Parathyroid adenoma (tissue), 2 donors: ENCODE data around the gene KRTAP2-3.
"Not testable (repeated sequence)": the region's sequence is repeated elsewhere in the genome, so short reads cannot be mapped to it uniquely, and the experiment has no call there.

Experiments used
- H2AFZ ChIP-seq: fragments of 300-600 bp; sonication (generic); one replicate; pipeline ENCODE4 v1.7.0; 2017; ENCODE audit warnings: antibody characterized with exemption, mild to moderate bottlenecking
- H3K27ac ChIP-seq: fragments of 300-600 bp; sonication (generic); one replicate; pipeline ENCODE4 v1.7.0; 2017
- H3K27me3 ChIP-seq: fragments of 300-600 bp; sonication (generic); one replicate; pipeline ENCODE4 v1.7.0; 2017; ENCODE audit warnings: low read length; ENCODE audit not compliant: control insufficient read depth, insufficient read depth
- H3K36me3 ChIP-seq: fragments of 300-600 bp; sonication (generic); one replicate; pipeline ENCODE4 v1.7.0; 2017; ENCODE audit warnings: low read length; ENCODE audit not compliant: control insufficient read depth, insufficient read depth
- H3K4me1 ChIP-seq: fragments of 300-600 bp; sonication (generic); one replicate; pipeline ENCODE4 v1.7.0; 2017; ENCODE audit warnings: control low read depth
- H3K4me2 ChIP-seq: fragments of 300-600 bp; sonication (generic); one replicate; pipeline ENCODE4 v1.7.0; 2017; ENCODE audit warnings: low read length
- H3K4me3 ChIP-seq: fragments of 300-600 bp; sonication (generic); one replicate; pipeline ENCODE4 v1.7.0; 2017; ENCODE audit warnings: low read depth, low read length
- H3K79me2 ChIP-seq: fragments of 300-600 bp; sonication (generic); one replicate; pipeline ENCODE4 v1.7.0; 2017; ENCODE audit warnings: control low read depth
- H3K9ac ChIP-seq: fragments of 300-600 bp; sonication (generic); one replicate; pipeline ENCODE4 v1.7.0; 2017; ENCODE audit warnings: mild to moderate bottlenecking
- H3K9me3 ChIP-seq: fragments of 300-600 bp; sonication (generic); one replicate; pipeline ENCODE4 v1.7.0; 2017; ENCODE audit warnings: low read length; ENCODE audit not compliant: control insufficient read depth
- TF ChIP-seq, protein P1 (sequence below): fragments of 300-600 bp; sonication (generic); IDR thresholded peaks from one replicate; pipeline ENCODE4 v1.7.0; 2017; ENCODE audit warnings: antibody characterized with exemption, mild to moderate bottlenecking
- donor health status: primary hyperparathyroidism.

Gene KRTAP2-3

GRCh38 chr17:41101586-41102259, 41.8 kb upstream of the KRTAP2-3 start, which contains the start of gene KRTAP4-16:
TSS of gene KRTAP4-16 (minus strand) at chr17:41102209. CDS start at chr17:41102209, 0 bp downstream.
- TF ChIP-seq, protein P1, sequence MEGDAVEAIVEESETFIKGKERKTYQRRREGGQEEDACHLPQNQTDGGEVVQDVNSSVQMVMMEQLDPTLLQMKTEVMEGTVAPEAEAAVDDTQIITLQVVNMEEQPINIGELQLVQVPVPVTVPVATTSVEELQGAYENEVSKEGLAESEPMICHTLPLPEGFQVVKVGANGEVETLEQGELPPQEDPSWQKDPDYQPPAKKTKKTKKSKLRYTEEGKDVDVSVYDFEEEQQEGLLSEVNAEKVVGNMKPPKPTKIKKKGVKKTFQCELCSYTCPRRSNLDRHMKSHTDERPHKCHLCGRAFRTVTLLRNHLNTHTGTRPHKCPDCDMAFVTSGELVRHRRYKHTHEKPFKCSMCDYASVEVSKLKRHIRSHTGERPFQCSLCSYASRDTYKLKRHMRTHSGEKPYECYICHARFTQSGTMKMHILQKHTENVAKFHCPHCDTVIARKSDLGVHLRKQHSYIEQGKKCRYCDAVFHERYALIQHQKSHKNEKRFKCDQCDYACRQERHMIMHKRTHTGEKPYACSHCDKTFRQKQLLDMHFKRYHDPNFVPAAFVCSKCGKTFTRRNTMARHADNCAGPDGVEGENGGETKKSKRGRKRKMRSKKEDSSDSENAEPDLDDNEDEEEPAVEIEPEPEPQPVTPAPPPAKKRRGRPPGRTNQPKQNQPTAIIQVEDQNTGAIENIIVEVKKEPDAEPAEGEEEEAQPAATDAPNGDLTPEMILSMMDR: no peak
- no peak within 1 kb of the TSS for H3K27ac ChIP-seq

DNA sequence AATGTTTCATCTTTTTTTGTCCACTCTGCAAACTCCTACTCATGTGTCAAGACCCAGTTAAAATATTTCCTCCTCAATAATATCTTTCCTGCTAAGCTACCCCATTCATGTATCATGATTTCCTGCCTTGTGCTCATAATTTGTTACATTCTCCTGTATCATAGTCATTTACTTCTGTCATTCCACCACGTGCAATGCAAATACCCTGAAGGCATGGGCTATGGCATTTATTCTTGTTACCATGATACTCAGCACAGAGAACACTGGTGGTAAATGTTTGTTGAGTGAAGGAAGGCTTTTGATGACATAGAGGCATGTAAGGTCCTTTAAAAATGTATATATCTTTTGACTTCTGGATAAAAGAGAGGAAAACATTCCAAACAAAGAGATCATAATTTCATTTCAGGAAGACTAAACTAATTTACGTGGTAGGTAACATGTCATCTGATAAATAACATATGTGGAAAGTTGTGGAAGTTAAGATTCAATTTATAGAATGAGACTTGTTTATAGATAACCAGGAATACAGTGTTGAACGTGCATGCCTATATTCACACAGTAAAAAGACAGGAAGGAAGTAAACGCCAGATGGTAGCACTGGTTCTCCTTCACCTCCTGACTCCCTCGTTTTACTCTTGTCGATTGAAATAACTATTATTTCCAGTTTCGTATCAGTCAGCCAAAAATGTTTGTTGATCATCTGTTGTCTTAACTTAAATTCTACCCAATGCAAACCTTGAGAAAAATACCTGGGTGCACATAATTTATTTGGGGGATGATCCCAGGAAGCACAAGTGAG, 40.0 kb upstream of the KRTAP2-3 start:
- not testable (repeated sequence) for H3K36me3 ChIP-seq, H2AFZ ChIP-seq, H3K4me1 ChIP-seq, H3K9me3 ChIP-seq, H3K79me2 ChIP-seq, H3K4me3 ChIP-seq, H3K4me2 ChIP-seq, H3K27ac ChIP-seq, H3K27me3 ChIP-seq, H3K9ac ChIP-seq

More at GRCh38 chr17:41101586-41102259, 41.8 kb upstream of the KRTAP2-3 start, which contains the start of gene KRTAP4-16:
- Histone ChIP-seq H2AFZ (no peak within 1 kb of the TSS), H3K79me2 (no peaks in the 10 kb centered on the region), H3K9me3 (no peaks in the 10 kb centered on the region), H3K4me1 (no peaks in the 10 kb centered on the region), H3K36me3 (no peaks in the 10 kb centered on the region), H3K9ac (no peak within 1 kb of the TSS), H3K4me3 (no peak within 1 kb of the TSS), H3K27me3 (no peaks in the 10 kb centered on the region), H3K4me2 (no peak within 1 kb of the TSS)

DNA sequence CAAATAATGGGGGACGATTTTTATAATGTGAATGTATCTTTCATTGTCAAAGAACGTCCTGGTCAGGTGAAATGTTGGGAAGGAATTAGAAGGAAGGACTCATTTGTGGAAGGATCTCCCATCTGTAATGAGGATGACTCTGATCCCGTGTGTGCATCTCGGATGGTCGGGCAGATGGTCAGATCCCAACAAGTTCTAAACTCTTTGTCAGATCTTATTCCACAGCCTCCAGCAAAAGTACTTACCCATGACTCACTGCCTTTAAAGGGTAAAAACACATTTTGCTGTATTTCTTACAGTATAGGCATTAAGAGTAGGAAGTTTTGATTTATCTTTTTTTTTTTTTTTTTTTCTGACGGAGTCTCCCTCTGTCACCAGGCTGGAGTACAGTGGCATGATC, 38.6 kb upstream of the KRTAP2-3 start:
- TF ChIP-seq, protein P1: no peak
- Histone ChIP-seq H2AFZ (no peak overlapping the region), H3K9ac (no peak overlapping the region), H3K27ac (no peak overlapping the region), H3K79me2 (no peaks in the 10 kb centered on the region), H3K4me1 (no peaks in the 10 kb centered on the region), H3K4me3 (no peak overlapping the region), H3K27me3 (no peaks in the 10 kb centered on the region), H3K36me3 (no peaks in the 10 kb centered on the region), H3K4me2 (no peak overlapping the region), H3K9me3 (no peaks in the 10 kb centered on the region)

- Histone ChIP-seq H3K27ac (no peak within 1 kb of the TSS), H3K9ac (no peak within 1 kb of the TSS), H3K79me2 (no peaks in the 10 kb centered on the region), H3K27me3 (no peaks in the 10 kb centered on the region), H3K4me3 (no peak within 1 kb of the TSS), H3K4me1 (no peaks in the 10 kb centered on the region), H3K36me3 (no peaks in the 10 kb centered on the region), H3K9me3 (no peaks in the 10 kb centered on the region), H2AFZ (no peak within 1 kb of the TSS), H3K4me2 (no peak within 1 kb of the TSS)
- TF ChIP-seq, protein P1: no peak
Measured at GRCh38 chr17:41098042-41098441, 38.1 kb upstream of the KRTAP2-3 start, which contains the start of gene KRTAP4-8. TSS of gene KRTAP4-8 (minus strand) at chr17:41098142. CDS start at chr17:41098084, 58 bp downstream.

- no peak overlapping the region for H2AFZ ChIP-seq
- no peaks in the 10 kb centered on the region for H3K79me2 ChIP-seq
- H3K9me3 ChIP-seq: no peaks in the 10 kb centered on the region
- H3K4me1 ChIP-seq: no peaks in the 10 kb centered on the region
- no peak overlapping the region for H3K27ac ChIP-seq
- H3K36me3 ChIP-seq: no peaks in the 10 kb centered on the region
- H3K4me3 ChIP-seq: no peak overlapping the region
- H3K4me2 ChIP-seq: no peak overlapping the region
- no peaks in the 10 kb centered on the region for H3K27me3 ChIP-seq
- H3K9ac ChIP-seq: no peak overlapping the region
- TF ChIP-seq, protein P1: no peak
Measured at GRCh38 chr17:41096055-41096454, 36.1 kb upstream of the KRTAP2-3 start.

GRCh38 chr17:41088760-41089352, 28.9 kb upstream of the KRTAP2-3 start:
- not testable (repeated sequence) for H3K36me3 ChIP-seq, H3K4me1 ChIP-seq, H3K79me2 ChIP-seq

DNA sequence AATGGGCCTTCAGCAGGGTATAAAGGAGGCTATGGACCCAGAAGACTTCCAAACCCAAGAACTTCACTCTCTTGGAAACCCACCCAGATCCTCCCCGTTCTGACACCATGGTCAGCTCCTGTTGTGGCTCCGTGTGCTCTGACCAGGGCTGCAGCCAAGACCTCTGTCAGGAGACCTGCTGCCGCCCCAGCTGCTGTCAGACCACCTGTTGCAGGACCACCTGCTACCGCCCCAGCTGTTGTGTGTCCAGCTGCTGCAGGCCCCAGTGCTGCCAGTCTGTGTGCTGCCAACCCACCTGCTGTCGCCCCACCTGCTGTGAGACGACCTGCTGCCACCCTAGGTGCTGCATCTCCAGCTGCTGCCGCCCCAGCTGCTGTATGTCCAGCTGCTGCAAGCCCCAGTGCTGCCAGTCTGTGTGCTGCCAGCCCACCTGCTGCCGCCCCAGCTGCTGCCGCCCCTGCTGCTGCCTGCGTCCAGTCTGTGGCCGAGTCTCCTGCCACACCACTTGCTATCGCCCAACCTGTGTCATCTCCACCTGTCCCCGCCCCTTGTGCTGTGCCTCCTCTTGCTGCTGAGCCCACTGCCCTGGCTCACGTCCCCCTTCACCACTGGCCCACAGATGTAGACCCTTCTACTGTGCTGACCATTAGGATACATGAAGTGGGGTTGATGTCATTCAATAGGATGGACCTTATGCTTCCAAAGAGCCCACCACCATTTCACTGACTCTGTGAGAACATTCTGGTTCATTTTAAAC, 24.4 kb upstream of the KRTAP2-3 start, which contains the start of gene KRTAP4-7:
Gene KRTAP4-7, plus strand, starts transcription at position 51 of the 757 bp plus-strand sequence. Its CDS starts 57 bp downstream, at position 108.
- not testable (repeated sequence) for H2AFZ ChIP-seq, H3K9me3 ChIP-seq, H3K4me3 ChIP-seq, H3K79me2 ChIP-seq, H3K4me1 ChIP-seq, H3K27ac ChIP-seq, H3K27me3 ChIP-seq, H3K36me3 ChIP-seq, H3K9ac ChIP-seq, H3K4me2 ChIP-seq

More at GRCh38 chr17:41088760-41089352, 28.9 kb upstream of the KRTAP2-3 start:
- not testable (repeated sequence) for H2AFZ ChIP-seq, H3K9me3 ChIP-seq, H3K9ac ChIP-seq, H3K4me2 ChIP-seq, H3K4me3 ChIP-seq, H3K27me3 ChIP-seq, H3K27ac ChIP-seq
